ENCODE measurements around the gene CCDC92.

Gene CCDC92

GRCh38 chr12:123924539-123924938, 48.1 kb downstream of the CCDC92 start:
- Histone ChIP-seq H3K36me3 (no peaks in the 10 kb centered on the region), H3K27me3 (no peaks in the 10 kb centered on the region), H3K4me3 (no peak overlapping the region), H3K4me1 (no peaks in the 10 kb centered on the region), H3K27ac (no peak overlapping the region), H3K9me3 (peaks cover 0 to 2% (median 0%) of the 10 kb centered on the region in 3 donors)
- TF ChIP-seq CTCF (IDR thresholded peaks at IDR 0.05) = no peak
- intact Hi-C loops (cut with DNase I; ENCODE audit: low total_unique reads) = no loop called here
- no peak for DNase-seq

DNA sequence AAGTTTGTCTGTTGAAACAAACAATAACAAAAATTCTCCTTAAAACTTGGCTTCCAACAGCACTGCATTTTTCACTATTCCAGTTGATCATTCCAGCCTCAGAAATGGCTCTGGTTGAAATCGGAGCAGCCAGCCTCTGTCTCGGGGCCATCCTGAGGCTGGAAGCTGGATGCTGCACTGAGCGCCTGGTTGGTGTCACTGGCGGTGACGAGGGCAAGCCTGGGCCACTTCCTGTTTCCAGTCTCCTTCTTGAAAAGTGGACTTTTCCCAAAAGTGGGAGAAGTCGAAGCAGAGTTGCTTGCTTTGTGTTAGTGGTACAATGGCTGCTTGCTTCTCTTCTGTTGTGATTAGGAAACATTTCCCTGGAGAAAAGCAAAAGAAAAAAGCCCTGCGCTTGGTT, 48.7 kb downstream of the CCDC92 start:
- no peak for TF ChIP-seq CTCF (IDR thresholded peaks at IDR 0.05)
- H3K9me3 ChIP-seq = no peaks in the 10 kb centered on the region
- H3K36me3 ChIP-seq = no peaks in the 10 kb centered on the region
- H3K4me1 ChIP-seq = no peaks in the 10 kb centered on the region
- H3K27ac ChIP-seq = no peak overlapping the region
- intact Hi-C loops (cut with DNase I; ENCODE audit: low total_unique reads) = no loop called here
- DNase-seq = no peak
- H3K27me3 ChIP-seq = no peaks in the 10 kb centered on the region
- no peak overlapping the region for H3K4me3 ChIP-seq

GRCh38 chr12:123923038-123923437, 49.6 kb downstream of the CCDC92 start:
- Histone ChIP-seq H3K36me3 (no peaks in the 10 kb centered on the region), H3K9me3 (no peaks in the 10 kb centered on the region), H3K4me1 (no peaks in the 10 kb centered on the region), H3K4me3 (no peak overlapping the region), H3K27me3 (no peaks in the 10 kb centered on the region), H3K27ac (no peak overlapping the region)
- no peak for TF ChIP-seq CTCF (IDR thresholded peaks at IDR 0.05)
- intact Hi-C loops (cut with DNase I; ENCODE audit: low total_unique reads) = no loop called here
- DNase-seq = no peak

DNA sequence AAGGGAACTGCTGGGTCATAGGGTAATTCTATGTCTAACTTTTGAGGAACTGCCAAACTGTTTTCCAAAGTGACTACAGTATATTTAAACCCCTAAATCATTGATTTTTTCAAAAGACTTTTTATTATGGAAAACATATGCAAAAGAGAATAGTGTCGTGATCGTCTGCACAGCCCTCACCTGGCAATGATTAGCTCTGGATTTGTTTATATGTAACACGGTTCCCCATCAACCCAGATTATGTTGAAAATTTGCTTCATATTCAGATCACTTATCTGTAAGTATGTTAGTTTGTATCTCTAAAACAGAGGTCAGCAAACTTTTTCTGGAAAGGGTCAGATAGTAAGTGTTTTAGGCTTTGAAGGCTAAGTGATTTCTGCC, 52.7 kb downstream of the CCDC92 start:
- no peaks in the 10 kb centered on the region for H3K36me3 ChIP-seq
- H3K27ac ChIP-seq = no peak overlapping the region
- H3K9me3 ChIP-seq = no peaks in the 10 kb centered on the region
- no peak for TF ChIP-seq CTCF (IDR thresholded peaks at IDR 0.05)
- no peak overlapping the region for H3K4me3 ChIP-seq
- H3K27me3 ChIP-seq = peaks cover 0 to 10% of the 10 kb centered on the region in 2 donors
- intact Hi-C loops (cut with DNase I; ENCODE audit: low total_unique reads) = no loop called here
- no peak for DNase-seq
- H3K4me1 ChIP-seq = no peaks in the 10 kb centered on the region

GRCh38 chr12:123917337-123917850, 55.2 kb downstream of the CCDC92 start:
- no peak overlapping the region for H3K27ac ChIP-seq
- H3K36me3 ChIP-seq = no peaks in the 10 kb centered on the region
- intact Hi-C loops (cut with DNase I; ENCODE audit: low total_unique reads) = no loop called here
- peaks cover 0 to 12% of the 10 kb centered on the region in 2 donors for H3K27me3 ChIP-seq
- no peaks in the 10 kb centered on the region for H3K4me1 ChIP-seq
- TF ChIP-seq CTCF (IDR thresholded peaks at IDR 0.05) = no peak
- no peak overlapping the region for H3K4me3 ChIP-seq
- DNase-seq = no peak
- no peaks in the 10 kb centered on the region for H3K9me3 ChIP-seq

DNA sequence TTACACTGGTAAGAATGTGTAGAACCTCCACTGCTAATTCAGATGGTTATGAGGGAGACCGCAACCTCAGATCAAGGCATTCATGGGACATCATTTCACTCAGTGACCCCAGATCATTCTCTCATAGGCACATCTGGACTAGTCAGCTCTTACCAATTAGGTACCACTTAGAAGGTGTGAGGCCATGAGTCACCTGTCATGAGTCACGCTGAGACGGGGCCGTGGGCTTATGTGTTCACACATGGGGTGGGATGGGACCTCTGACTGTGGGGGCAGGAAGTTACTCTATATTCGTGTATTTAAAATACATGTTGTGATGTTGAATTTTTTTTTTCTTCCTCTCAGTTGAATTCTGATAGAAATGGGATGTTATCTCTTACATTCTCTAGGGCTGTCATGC, 55.9 kb downstream of the CCDC92 start:
- intact Hi-C loops (cut with DNase I; ENCODE audit: low total_unique reads) = no loop called here
- Histone ChIP-seq H3K27me3 (peaks cover 0 to 12% of the 10 kb centered on the region in 2 donors), H3K36me3 (no peaks in the 10 kb centered on the region), H3K9me3 (no peaks in the 10 kb centered on the region), H3K4me3 (no peak overlapping the region), H3K4me1 (no peaks in the 10 kb centered on the region), H3K27ac (no peak overlapping the region)
- TF ChIP-seq CTCF (IDR thresholded peaks at IDR 0.05) = no peak
- DNase-seq = no peak
